ENCODE data around the gene NAA50.

DNA sequence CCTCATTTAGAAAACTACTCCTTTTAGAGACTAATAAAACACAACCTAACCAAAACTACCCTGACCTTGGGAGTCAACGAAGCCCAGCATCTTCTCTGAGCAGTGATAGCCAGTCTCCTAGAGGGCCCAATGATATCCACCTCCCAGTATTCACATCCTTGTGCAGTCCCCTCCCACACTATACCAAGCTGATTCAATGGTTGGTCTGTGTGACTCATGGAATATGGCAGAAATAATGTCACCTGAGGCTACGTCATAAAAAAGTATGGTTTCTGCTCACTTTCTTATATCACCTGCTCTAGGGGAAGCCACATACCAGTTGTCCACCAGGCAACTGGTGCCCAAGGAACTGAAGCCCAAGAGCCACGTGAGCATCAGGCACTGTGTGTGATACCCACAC, 28.2 kb downstream of the NAA50 start:
- TF ChIP-seq CTCF (conservative IDR thresholded peaks at IDR 0.05 in 1 of 2, IDR thresholded peaks at IDR 0.05 in 1 of 2; ENCODE audit: extremely low read depth in 1 of 2, insufficient read depth in 1 of 2, low read depth in 1 of 2, low read length in 2 of 2) (no peak), EZH2 (IDR thresholded peaks at IDR 0.05; ENCODE audit: borderline replicate concordance, low read length) (no peak)
